Activated CD4-positive, alpha-beta T cell treated with anti-CD3 and anti-CD28 coated beads, Interleukin-2, amount 10 ng/mL, durations not matched to agents 24 days and 14 days (primary cell): ENCODE data around the gene GMPR. TPM values are rescaled to one million over a fixed set of nuclear protein-coding genes. Genes with fewer than 3 reads are reported as not detected.
A peak's percentile ranks its signal among the peaks of the same experiment; 100 is the strongest.

Experiments
- DNase-seq: peaks from one replicate; pipeline ENCODE4 v3.0.0; 2022
- H3K27ac Mint-ChIP-seq: one replicate; pipeline ENCODE4 v1.8.0; 2022; ENCODE audit warnings: mild to moderate bottlenecking, mixed read lengths
- H3K27me3 Mint-ChIP-seq: one replicate; pipeline ENCODE4 v1.8.0; 2022; ENCODE audit warnings: mixed read lengths
- H3K36me3 Mint-ChIP-seq: one replicate; pipeline ENCODE4 v1.8.0; 2022; ENCODE audit warnings: low read depth, mild to moderate bottlenecking, mixed read lengths
- H3K4me1 Mint-ChIP-seq: one replicate; pipeline ENCODE4 v1.8.0; 2021; ENCODE audit warnings: mixed read lengths
- H3K4me3 Mint-ChIP-seq: one replicate; pipeline ENCODE4 v1.8.0; 2022; ENCODE audit warnings: mild to moderate bottlenecking, moderate library complexity, mixed read lengths
- H3K9me3 Mint-ChIP-seq: one replicate; pipeline ENCODE4 v1.8.0; 2021; ENCODE audit warnings: mixed read lengths
- intact Hi-C: fragments of 100-400 bp; cut with micrococcal nuclease; formaldehyde crosslinking; loops from one replicate; pipeline ENCODE4 v1.15.1; 2023
- total RNA-seq: library from RNA; stranded (reverse); gene quantifications from 2 replicates; pipeline ENCODE4 v1.2.3, GENCODE V29; 2022

The GMPR gene
- total RNA-seq, 1 donor from 2014 or later = 1.0 TPM

DNA sequence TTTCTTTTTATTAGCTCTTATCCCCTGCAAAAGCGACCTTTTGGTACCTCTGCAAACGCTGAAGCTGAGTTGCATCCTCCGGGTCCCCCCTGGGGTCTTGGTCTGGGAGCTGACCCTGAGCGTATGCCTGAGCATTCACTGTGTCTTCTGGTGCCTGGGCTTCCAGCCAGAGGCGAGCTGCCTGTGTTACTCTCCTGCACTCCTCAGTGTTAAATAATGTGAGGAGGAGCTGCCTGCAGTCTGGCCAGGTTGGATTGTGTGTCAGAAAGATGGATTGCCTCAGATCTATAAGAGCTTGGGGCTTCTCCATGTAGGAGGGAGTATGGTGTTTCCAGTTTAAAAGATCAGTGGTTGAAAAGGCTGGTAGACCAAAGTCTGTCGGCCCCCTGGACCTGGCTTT is 8.7 kb upstream of the GMPR start:
- intact Hi-C loops = no loop called here
- Mint-ChIP-seq H3K9me3 (no peaks in the 10 kb centered on the region), H3K4me1 (no peaks in the 10 kb centered on the region), H3K4me3 (no peak overlapping the region), H3K36me3 (no peaks in the 10 kb centered on the region), H3K27ac (no peak overlapping the region), H3K27me3 (peaks cover 14% of the 10 kb centered on the region)
- no peak for DNase-seq

DNA sequence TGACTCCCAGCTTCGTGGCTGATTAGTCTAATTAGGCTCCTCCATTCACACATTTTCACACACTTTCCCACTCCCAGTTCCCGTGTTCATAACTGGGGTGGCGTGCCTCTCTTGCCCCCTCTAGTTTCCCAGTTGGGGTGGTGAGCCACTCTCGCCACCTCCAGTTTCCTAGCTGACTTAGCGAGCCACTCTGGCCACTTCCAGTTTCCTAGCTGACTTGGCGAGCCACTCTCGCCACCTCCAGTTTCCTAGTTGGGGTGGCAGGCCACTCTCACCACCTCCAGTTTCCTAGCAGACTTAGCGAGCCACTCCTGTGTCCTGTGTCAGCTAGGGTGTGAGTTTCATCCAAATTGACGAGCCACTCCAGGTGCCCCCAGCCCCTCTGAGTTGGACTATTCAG is 7.4 kb upstream of the GMPR start:
- H3K27ac Mint-ChIP-seq = no peak overlapping the region
- no peaks in the 10 kb centered on the region for H3K36me3 Mint-ChIP-seq
- intact Hi-C loops = no loop called here
- H3K27me3 Mint-ChIP-seq = peaks cover 18% of the 10 kb centered on the region
- no peak for DNase-seq
- no peaks in the 10 kb centered on the region for H3K9me3 Mint-ChIP-seq
- H3K4me3 Mint-ChIP-seq = no peak overlapping the region
- peaks cover 2% of the 10 kb centered on the region for H3K4me1 Mint-ChIP-seq

DNA sequence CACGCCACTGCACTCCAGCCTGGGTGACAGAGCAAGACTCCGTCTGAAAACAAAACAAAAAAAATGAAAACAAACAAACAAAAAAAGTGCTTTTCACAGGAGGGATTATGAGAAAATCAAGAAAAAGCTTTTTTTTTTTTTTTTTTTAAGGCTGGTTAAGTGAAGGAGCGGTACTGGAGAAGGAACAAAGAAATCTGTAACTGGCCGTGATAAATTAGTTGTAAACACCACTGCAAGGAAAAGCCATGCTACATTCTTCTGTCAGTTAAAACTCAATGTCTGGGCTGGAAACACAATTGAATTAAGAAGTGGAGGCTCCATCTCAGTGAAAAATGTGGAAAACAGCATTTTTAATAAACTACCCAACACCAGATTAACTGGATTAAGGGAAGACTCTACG is 6.3 kb upstream of the GMPR start:
- no peak for DNase-seq
- Mint-ChIP-seq H3K36me3 (no peaks in the 10 kb centered on the region), H3K27me3 (peaks cover 23% of the 10 kb centered on the region), H3K4me3 (no peak overlapping the region), H3K4me1 (peaks cover 11% of the 10 kb centered on the region), H3K9me3 (no peaks in the 10 kb centered on the region), H3K27ac (no peak overlapping the region)
- intact Hi-C loops = no loop called here

DNA sequence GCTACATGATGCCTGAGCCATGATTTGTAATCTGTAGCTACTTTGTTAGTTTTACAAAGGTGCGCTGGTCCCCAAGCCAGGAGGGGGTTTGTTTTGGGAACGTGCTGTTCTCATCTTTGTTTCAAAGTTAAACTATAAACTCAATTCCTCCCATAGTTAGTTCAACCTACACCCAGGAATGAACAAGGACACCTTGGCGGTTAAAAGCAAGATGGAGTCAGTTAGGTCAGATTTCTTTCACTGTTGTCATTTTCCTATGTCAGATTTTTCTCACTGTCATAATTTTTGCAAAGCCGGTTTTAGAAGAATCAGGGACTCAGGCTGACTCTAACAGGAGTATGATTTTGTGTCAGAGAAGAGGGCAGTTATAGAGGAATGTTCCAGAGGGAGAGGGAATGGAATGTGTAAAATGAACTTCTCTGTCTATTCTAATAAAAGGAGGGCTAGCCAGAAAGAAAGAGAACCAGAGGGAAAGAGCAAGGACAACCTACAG is 2.3 kb upstream of the GMPR start:
- Mint-ChIP-seq H3K9me3 (no peaks in the 10 kb centered on the region), H3K4me3 (no peak overlapping the region), H3K4me1 (peaks cover 26% of the 10 kb centered on the region), H3K27me3 (peaks cover 35% of the 10 kb centered on the region), H3K27ac (no peak overlapping the region), H3K36me3 (no peaks in the 10 kb centered on the region)
- intact Hi-C loops = loop anchor here (5.0 kb wide), 1 partner anchor 86 kb away; no protein-coding TSS in a partner anchor
- no peak for DNase-seq

DNA sequence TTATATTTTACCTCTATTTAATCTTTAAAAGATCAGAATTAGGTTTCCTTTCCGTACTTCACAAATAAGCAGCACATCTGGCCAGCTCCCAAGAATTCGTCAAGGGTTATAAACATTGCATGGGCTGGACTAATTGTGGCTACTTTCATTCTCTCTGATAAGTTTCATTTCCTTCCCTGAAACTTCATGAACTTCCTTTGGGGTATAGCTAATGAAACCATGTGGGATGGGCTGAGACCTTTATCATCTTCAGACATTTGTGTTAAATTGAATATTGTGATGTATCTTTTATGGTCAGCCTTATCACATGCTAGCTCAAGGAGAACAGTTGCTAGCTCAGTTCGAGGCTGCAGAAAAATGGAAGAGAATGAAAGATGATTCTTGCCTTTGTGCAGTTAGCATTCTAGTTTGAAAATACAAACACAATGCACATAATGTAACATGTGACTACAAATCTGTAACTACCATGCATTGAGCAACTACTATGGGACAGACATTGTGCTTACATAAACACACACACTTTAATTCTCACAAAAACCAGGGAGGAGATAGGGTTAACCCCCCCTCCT is 1.7 kb upstream of the GMPR start:
- no peaks in the 10 kb centered on the region for H3K9me3 Mint-ChIP-seq
- intact Hi-C loops = loop anchor here (5.0 kb wide), 1 partner anchor 86 kb away; no protein-coding TSS in a partner anchor
- no peaks in the 10 kb centered on the region for H3K36me3 Mint-ChIP-seq
- DNase-seq = no peak
- peaks cover 26% of the 10 kb centered on the region for H3K4me1 Mint-ChIP-seq
- H3K4me3 Mint-ChIP-seq = peak overlapping the region; percentile 48
- no peak overlapping the region for H3K27ac Mint-ChIP-seq
- peaks cover 39% of the 10 kb centered on the region for H3K27me3 Mint-ChIP-seq

DNA sequence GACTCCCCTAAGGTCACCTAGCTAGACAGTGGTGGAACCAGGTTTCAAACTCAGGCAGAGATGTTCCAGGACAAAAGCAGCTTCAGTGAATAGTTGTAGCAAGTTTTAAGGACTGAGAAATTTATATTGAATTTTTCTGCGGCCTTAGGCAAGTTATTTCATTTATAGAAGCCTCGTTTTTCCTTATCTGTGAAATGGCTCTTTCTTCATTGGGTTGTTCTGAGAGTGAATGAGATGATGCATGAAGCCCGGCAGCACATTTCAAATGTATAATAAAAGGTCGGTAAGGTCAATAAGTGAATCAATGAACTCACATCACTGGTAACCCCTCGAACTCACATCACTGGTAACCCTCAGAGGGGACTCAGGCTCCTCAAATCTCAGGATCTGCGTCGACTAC is 1.1 kb upstream of the GMPR start:
- Mint-ChIP-seq H3K36me3 (no peaks in the 10 kb centered on the region), H3K4me3 (peak overlapping the region; percentile 48), H3K9me3 (no peaks in the 10 kb centered on the region), H3K27me3 (peaks cover 39% of the 10 kb centered on the region), H3K27ac (no peak overlapping the region), H3K4me1 (peaks cover 26% of the 10 kb centered on the region)
- intact Hi-C loops = loop anchor here (5.0 kb wide), 1 partner anchor 85 kb away; no protein-coding TSS in a partner anchor
- DNase-seq = no peak

DNA sequence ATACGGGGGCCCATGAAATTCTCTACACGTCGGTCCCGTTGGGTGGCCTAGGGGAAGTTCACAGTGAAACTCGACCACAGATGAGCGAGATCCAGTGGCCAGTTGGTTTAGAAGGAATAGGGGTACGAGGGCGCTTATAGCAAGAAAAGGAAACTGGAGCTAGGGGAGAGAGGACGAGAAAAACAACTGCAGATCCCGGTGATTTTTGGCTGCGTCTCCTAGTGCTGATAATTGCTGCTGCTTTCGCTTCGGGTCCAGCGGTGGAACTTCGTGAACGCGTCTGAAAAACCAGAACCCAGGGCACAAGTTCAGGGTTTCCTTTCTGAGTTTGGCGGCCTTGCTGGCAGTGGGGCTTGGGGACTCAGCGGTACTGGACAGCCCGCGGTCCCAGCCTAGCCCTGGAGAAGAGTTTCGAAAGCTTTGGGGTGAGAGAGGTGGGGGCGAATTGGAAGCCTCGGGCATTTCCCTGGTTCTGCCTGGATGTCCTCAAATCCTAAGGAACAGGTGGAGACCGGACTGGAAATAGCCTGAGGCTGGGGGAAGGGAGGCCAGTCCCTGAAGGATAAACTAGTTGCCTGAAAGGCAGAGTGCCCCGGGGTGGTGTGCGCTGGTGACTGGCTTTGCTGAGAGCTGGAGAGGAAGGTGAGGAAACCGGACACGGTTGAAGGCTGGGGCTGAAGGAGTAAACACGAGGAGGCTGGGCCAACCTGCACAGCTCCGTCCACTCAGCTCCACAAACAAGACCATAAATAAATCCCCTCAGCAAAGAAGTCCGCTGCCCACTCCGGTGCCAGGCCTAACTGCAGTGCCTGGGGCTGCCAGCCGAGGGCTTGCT is 793 bp downstream of the GMPR start:
- Mint-ChIP-seq H3K9me3 (no peaks in the 10 kb centered on the region), H3K36me3 (no peaks in the 10 kb centered on the region), H3K27ac (peak overlapping the region; percentile 3), H3K4me3 (peak overlapping the region; percentile 80), H3K4me1 (peaks cover 26% of the 10 kb centered on the region), H3K27me3 (peaks cover 35% of the 10 kb centered on the region)
- DNase-seq = peak; percentile 70
- intact Hi-C loops = loop anchor here (5.0 kb wide), 1 partner anchor 83 kb away; no protein-coding TSS in a partner anchor

DNA sequence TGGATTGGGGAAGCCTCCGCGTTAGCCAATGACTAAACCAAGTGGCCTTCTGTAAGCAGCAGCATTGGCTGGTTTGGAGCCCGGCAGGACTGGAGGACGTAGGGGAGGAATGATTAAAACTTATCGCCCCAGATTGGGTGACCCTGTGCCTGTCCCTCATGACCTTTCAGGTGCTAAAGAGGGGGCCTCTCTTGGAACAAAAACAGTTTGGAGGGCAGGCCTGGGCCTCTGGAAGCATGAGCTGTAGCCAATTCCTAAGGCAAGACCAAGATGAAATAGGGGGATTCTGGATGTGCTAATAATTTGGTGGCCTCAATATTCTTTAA is 1.4 kb downstream of the GMPR start:
- Mint-ChIP-seq H3K4me3 (no peak overlapping the region), H3K27me3 (peaks cover 33% of the 10 kb centered on the region), H3K9me3 (no peaks in the 10 kb centered on the region), H3K36me3 (no peaks in the 10 kb centered on the region), H3K27ac (no peak overlapping the region), H3K4me1 (peaks cover 26% of the 10 kb centered on the region)
- no peak for DNase-seq
- intact Hi-C loops = loop anchor here (5.0 kb wide), 1 partner anchor 83 kb away; no protein-coding TSS in a partner anchor

DNA sequence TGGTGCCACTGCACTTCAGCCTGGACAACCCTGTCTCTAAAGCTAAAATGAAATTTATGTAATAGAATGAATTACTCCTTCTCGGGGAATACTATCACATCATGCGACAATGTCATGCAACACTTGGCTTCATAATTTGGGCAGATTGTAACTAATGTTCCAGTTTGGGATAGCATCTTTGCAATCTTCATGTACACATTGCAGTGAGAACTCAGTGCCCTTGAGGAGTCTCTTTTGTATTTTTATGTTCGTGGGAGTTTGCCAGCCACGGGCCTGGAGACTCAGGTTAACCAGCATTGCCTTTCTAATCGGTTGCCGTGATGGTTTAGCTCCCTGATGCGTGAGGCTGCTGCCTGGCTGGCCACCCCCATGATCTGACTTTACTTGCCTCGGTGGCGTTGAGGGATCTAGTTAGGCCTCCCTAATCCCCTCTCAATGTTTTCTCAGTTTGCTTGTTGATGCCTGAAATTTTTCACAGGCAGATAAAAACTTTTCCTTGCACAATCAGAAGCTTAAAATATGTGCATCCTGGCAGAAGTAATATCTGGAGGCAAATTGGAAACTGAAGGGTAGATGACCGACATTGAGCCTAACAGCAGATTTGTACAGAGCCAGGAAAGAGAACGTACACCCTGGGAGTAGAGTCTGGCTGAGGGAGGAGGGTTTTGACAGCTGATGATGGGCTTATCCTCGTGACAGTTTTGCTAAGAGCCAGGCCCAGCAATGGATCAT is 2.4 kb downstream of the GMPR start:
- intact Hi-C loops = no loop called here
- Mint-ChIP-seq H3K27me3 (peaks cover 29% of the 10 kb centered on the region), H3K4me1 (peaks cover 24% of the 10 kb centered on the region), H3K36me3 (no peaks in the 10 kb centered on the region), H3K4me3 (no peak overlapping the region), H3K27ac (no peak overlapping the region), H3K9me3 (no peaks in the 10 kb centered on the region)
- DNase-seq = no peak

DNA sequence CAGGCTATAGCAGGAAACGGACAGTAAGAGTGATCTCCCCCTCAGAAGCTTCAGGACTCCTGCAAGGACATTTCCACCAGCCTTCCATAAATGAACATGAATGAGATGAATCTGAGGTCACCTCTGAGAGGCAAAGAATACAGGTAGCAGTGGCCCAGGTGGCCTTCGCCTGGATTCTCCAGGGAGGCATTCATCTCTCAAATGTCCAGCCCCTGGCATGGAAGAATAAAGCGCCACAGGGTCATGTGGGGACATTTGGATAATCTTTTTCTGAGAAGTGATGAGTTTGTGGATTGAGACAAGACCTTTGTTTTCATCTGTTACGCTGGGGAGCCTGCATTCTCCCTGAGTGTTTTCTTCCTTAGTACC is 2.9 kb downstream of the GMPR start:
- intact Hi-C loops = no loop called here
- no peak overlapping the region for H3K4me3 Mint-ChIP-seq
- no peaks in the 10 kb centered on the region for H3K9me3 Mint-ChIP-seq
- no peak for DNase-seq
- peaks cover 24% of the 10 kb centered on the region for H3K27me3 Mint-ChIP-seq
- no peaks in the 10 kb centered on the region for H3K36me3 Mint-ChIP-seq
- H3K4me1 Mint-ChIP-seq = peaks cover 21% of the 10 kb centered on the region
- no peak overlapping the region for H3K27ac Mint-ChIP-seq

DNA sequence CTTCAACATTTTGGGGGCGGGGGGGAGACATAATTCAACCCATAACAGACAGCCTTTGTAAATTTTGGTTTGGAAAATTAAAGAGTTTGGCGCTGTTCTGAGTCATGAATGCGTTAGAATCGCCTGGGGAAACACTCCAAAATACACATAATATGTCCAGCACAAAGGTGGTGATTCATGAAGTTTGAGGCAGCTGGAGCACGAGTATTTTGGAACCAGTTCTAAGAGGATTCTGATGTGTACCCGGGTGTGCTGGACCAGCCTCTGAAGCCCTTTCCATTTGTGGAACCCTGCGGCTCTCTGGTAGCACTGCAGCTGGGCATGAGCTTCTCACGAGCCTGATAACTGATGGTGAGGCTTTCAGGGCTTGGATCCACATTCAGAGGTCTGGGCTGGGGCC is 4.7 kb downstream of the GMPR start:
- Mint-ChIP-seq H3K4me3 (no peak overlapping the region), H3K27me3 (peaks cover 18% of the 10 kb centered on the region), H3K4me1 (peaks cover 9% of the 10 kb centered on the region), H3K9me3 (no peaks in the 10 kb centered on the region), H3K27ac (no peak overlapping the region), H3K36me3 (no peaks in the 10 kb centered on the region)
- intact Hi-C loops = no loop called here
- DNase-seq = no peak

DNA sequence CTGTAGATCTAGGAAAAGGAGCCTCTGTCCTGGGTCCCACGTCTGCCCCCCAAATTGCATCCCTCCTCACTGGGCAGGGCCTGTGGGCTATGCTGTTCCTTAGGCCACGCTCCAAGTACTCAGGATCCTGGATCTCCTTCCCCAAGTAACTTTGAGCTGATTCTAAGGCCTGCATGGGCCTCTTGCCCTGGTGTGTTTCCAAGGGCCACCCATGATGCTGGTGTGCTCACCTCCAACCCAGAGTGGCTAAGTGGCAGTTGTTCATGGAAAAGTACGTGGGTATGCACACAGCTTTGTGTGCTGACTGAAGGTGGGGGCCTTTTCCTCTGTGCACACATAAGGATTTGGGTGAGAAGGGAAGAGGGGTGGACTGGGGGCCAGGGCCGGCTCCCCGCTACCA is 5.3 kb downstream of the GMPR start:
- Mint-ChIP-seq H3K27ac (no peak overlapping the region), H3K9me3 (no peaks in the 10 kb centered on the region), H3K4me1 (peaks cover 8% of the 10 kb centered on the region), H3K27me3 (peaks cover 17% of the 10 kb centered on the region), H3K36me3 (no peaks in the 10 kb centered on the region), H3K4me3 (no peak overlapping the region)
- DNase-seq = no peak
- intact Hi-C loops = no loop called here

DNA sequence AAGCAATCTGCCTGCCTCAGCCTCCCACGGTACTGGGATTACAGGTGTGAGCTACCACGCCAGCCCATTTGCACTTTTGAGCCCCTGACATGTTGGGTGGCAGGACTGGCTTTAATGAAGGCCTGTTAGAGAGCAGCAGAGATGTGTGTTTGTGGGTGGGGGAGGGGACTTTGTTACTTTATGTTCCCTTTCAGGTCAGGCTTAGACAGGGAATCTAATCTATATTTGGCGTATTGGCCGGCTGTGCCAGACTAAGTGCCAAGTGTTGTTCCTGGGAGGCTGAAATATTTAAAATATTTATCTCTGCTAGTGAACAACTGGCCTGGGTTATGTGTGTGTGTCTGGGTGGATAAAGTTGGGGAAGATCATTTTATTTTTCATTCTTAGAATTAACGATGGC is 6.1 kb downstream of the GMPR start:
- Mint-ChIP-seq H3K9me3 (no peaks in the 10 kb centered on the region), H3K36me3 (no peaks in the 10 kb centered on the region), H3K27me3 (peaks cover 9% of the 10 kb centered on the region), H3K4me3 (no peak overlapping the region), H3K4me1 (no peaks in the 10 kb centered on the region), H3K27ac (no peak overlapping the region)
- intact Hi-C loops = no loop called here
- no peak for DNase-seq

DNA sequence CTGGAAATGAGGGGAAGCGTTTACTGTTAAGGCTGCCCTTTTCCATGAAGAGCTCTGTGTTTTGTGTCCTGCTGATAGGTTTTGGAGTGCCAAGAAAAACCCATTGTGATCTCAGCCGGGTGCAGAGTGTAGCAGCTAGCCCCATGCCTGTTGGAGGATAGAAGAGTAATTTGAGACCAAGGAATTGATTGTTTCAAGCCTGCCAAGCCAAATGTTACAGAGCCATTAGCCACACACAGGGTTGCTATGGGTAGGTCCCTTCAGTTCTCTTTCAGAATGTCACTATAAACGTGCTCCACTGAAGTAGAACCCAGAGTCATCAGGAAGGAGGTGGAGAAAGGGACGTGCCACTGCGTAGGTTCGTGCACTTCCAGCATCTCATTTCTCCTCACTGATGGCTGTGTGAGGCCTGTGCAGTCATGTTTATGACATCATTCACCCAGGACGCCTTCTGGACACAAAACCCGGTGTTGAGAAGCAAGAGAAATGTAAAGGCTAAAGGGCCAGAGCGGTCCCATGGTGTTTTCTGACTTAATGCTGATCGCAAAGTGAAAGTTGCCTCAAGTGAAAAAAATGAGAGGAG is 6.6 kb downstream of the GMPR start:
- no peak overlapping the region for H3K27ac Mint-ChIP-seq
- intact Hi-C loops = no loop called here
- H3K9me3 Mint-ChIP-seq = no peaks in the 10 kb centered on the region
- no peak for DNase-seq
- H3K4me3 Mint-ChIP-seq = no peak overlapping the region
- H3K27me3 Mint-ChIP-seq = peaks cover 7% of the 10 kb centered on the region
- H3K36me3 Mint-ChIP-seq = no peaks in the 10 kb centered on the region
- no peaks in the 10 kb centered on the region for H3K4me1 Mint-ChIP-seq
